T-helper 1 cell treated with Interleukin-12 subunit alpha and Interleukin-12 subunit beta and Interleukin-4 antibody, amounts not matched to agents 30 ng/mL and 1 ng/mL, for 36 hours (primary cell): ENCODE measurements around the gene TESK2. TPM values are rescaled to one million over a fixed set of nuclear protein-coding genes. Genes with fewer than 3 reads are reported as not detected.
"Not testable (repeated sequence)": the region's sequence is repeated elsewhere in the genome, so short reads cannot be mapped to it uniquely, and the experiment has no call there.

Experiments used
- intact Hi-C: fragments of 100-400 bp; cut with micrococcal nuclease; formaldehyde crosslinking; loops from one replicate; pipeline ENCODE4 v1.15.1; 2024
- total RNA-seq: library from RNA; stranded (reverse); gene quantifications from 2 replicates; pipeline ENCODE4 v1.2.3, GENCODE V29; 2022

Gene TESK2
- total RNA-seq, 1 donor from 2014 or later, result 2.8 TPM

DNA sequence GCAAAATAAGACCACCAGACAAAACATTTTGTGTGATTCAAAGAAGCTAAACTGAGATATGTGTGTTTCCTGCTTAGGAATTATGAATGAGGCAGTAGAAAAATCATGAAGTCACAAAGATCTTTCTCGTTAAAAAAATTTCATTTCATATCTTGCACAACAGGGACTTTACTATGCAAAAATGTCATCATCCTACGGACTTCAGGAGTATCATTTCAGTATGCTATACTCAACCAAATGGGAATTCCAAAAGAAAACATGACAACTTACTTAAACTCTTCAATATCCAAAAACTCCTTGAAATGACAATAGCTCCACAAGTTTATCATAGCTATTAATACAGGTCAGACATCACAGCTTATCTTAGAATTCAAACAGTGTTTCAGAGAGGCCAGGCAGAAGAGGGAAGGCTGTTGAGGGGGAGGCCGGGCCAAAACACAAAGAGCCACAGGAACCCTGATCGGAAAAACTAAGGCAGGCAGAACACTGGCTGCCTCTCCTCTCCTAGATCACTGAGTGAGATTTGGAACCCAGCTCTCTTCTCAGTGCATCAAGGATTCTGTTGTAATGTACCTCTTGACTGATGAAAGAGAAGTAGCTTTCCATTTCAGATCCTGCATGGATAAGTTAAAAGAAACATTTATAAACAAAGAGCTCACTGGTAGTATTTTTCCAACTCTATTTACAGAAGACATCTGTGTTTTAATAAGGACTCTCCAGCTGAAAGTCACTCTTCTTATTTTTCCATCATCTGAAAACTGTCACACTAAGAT, 66.9 kb downstream of the TESK2 start:
- intact Hi-C loops, result no loop called here

- intact Hi-C loops, result no loop called here
These were observed 69.0 kb downstream of the TESK2 start for GRCh38 chr1:45421935-45422334.

GRCh38 chr1:45414746-45415145, 76.2 kb downstream of the TESK2 start:
- intact Hi-C loops, result no loop called here

DNA sequence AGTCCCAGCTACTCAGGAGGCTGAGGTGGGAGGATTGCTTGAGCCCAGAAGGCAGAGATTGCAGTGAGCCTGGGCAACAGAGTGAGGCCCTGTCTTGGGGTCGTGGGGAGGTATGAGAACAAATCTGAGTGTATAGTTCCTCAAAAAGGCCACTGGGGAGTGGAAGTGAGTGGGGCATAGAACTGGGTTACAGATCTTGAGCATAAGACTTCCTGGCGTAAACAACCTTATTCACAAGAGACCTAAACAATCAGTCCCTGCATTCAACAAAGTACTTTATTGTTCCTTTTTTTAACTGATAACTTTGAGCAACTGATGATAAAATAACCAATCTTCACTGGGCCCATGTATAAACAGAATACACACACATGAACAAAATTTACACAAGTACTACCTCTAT, 78.1 kb downstream of the TESK2 start:
- intact Hi-C loops, result no loop called here

DNA sequence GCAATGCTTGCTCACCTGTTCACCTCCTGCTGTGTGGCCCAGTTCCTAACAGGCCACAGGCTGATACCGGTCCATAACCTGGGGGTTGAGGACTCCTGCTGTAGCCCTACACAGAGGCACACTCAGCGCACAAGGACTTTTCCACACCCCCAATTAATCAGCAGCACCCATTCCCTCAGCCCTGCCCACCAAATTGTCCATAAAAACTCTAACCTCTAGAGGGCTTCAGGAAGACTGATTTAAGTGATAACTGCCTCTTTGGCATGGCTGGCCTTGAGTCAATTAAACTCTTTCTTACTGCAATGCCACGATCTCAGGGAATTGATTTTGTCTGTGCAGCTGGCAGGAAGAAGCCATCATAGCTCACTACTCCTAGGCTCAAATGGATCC, 79.5 kb downstream of the TESK2 start:
- intact Hi-C loops, result no loop called here

DNA sequence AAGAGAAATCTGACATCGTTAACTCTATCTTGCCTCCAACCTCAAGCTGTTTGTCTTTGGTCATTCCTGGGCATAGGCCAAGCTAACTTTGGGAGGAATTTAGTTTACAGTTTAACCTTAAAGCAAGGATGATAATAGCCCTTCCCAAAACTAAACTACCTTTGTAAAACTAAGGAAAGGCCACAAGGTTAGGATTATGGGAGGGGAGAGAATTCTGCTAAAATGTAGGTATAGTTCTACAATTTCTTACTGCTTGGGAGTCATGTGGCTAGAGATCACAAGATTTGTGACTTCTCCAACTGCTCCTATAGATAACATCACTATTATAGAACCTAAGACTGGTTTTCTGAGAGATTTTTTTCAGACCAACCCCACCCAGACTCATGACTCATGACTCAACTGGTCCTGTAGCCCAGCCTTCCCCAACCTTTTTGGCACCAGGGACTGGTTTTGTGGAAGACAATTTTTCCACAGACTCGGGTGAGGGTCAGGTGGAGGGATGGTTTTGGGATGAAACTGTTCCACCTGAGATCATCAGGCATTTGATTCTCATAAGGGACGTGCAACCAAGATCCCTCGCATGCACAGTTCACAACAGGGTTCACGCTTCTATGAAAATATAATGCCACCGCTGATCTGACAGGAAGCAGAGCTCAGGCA, 80.0 kb downstream of the TESK2 start:
- intact Hi-C loops, result no loop called here

DNA sequence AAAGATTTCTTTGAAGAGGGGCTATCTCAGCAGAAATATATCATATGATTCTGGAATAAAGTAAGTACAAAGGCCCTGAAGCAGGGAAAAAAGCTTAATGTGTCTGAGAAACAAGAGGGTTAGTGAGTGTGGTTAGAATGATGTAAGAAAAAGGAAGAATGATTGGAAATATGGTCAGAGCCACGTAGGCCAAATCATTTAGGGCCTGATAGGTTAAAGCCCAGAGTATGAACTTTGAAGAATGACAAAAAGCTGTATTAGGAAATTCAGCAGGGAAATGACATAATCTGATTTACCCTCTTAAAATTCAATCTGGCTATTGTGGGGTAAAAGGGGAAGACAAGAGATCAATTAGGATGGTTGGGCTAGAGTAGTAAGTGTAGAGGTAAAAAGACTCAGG, 81.7 kb downstream of the TESK2 start:
- intact Hi-C loops, result no loop called here

DNA sequence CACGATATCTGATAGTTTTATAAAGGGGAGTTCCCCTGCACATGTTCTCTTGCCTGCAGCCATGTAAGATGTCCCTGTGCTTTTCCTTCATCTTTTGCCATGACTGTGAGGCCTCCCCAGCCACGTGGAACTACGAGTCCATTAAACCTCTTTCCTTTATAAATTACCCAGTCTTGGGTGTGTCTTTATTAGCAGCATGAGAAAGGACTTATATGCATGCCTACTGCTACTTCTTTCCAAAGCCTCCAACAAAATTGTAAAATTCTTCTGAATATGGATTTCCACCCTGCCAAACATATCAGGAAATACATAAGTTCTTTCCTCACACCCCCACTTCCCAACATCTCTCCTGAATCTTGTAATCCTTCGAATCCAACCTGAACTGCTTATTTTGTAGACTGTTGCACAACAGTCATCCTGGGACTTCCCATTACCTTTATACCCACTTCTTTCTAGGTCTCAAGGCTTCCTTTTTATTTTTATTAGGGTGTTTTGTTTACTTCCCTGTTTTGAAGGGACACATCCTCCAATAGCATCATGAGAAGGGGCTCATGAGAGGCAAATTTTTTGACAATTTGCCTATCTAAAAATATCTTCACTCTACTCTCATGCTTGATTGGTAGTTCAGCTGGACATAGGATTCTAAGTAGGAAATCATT, 83.2 kb downstream of the TESK2 start:
- intact Hi-C loops, result no loop called here

DNA sequence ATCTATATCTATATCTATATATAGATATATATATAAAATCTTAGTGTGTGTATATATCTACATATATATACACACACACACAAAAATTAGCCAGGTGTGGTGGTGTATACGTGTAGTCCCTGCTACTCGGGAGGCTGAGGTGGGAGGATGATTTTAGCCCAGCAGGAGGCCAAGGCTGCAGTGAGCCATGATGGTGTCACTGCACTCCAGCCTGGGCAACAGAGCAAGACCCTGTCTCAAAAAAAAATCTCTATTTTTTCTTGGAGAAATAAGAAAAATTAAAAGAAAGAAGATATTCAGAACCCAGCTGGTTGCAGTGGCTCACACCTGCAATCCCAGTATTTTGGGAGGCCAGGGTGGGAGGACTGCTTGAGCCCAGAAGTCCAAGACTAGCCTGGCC, 85.3 kb downstream of the TESK2 start:
- intact Hi-C loops, result no loop called here

DNA sequence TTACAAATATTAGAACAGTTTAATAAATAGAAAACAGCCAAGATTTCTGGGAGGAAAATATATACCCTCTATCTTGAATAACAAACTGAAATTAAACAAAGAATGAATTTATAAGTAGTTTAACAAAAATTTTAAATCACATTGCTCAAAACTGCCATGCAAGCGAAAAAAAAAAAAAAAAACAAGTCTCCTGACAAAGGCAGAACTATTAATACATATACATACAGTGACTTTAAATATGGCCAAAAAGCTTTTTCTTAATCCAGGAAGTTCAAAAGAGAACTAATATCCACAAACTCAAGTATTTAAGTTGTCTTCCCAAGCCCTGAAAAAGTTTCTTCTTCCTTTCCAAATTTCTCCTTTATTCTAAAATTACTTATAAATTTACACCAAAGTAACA, 87.2 kb downstream of the TESK2 start:
- intact Hi-C loops, result no loop called here

DNA sequence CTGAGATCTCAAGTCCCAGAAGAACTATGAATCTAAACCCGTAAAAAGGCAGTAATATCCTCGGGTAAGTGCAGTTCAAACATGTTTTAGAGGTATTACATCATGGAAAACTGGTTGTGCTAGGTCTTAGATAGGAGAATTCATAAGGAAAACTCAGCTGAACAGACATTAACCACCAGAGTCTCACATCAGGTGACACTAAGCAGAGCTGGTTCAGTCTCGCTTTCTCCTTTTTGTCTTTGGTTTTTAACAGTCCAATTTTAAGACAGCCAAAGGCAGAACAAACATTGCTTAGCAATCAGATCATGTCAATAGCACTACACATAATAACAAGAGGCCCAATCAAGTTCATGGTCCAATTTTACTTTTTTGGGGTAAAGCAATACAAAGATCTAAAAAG, 87.7 kb downstream of the TESK2 start:
- intact Hi-C loops, result no loop called here

GRCh38 chr1:45401524-45401923, 89.4 kb downstream of the TESK2 start:
- intact Hi-C loops, result no loop called here

DNA sequence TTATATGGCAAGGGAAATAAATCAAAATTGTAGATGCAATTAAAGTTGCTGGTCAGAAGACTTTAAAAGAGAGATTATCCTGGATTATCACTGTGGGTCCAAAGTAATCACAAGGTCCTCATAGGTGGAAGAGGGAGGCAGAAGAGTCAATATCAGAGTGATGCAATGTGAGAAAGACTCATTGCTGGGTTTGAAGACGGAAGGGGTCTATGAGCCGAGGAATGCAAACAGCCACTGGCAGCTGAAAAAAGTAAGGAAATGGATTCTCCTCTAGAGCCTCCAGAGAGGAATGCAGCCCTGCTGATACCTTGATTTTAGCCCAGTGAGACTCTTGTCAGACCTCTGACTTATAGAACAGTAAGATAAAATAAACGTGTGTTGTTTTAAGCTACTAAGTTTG, 90.9 kb downstream of the TESK2 start:
- intact Hi-C loops, result no loop called here

DNA sequence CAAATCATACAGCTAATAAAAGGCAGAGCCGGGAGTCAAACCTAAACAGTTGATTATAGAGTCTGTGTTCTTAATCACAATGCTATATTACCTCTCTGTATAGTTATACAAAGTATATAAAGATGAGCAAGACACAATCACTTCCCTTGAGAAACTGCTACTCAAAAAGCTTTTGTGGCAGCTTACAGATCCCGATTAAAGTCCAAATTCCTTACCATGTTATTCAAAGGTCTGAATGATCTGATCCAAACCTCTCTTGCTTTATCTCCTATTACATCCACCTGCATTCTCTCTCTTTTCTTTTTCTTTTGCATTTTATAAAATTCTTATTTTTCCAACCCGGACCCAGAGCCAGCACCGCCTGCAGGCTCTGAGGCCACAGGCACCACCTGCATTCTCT, 93.7 kb downstream of the TESK2 start:
- intact Hi-C loops, result no loop called here

GRCh38 chr1:45395582-45395981, 95.4 kb downstream of the TESK2 start:
- intact Hi-C loops, result no loop called here

- intact Hi-C loops, result no loop called here
These were observed 95.9 kb downstream of the TESK2 start for GRCh38 chr1:45395051-45395450.

DNA sequence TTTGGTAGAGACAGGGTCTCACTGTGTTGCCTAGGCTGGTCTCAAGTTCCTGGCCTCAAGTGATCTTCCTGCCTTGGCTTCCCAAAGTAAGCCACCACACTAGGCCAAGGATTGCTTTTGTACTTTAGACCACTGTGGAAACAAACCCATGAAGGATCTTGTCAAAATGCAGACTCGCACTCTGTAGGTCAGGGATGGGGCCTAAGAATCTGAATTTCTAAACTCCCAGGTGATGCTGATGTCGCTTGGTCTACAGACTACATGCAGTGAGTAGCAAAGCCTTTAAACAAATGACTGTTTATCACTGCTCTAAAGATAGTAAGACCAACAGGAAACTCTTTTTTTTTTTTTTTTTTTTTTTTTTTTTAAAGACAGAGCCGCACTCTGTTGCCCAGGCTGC, 96.6 kb downstream of the TESK2 start:
- intact Hi-C loops, result no loop called here

DNA sequence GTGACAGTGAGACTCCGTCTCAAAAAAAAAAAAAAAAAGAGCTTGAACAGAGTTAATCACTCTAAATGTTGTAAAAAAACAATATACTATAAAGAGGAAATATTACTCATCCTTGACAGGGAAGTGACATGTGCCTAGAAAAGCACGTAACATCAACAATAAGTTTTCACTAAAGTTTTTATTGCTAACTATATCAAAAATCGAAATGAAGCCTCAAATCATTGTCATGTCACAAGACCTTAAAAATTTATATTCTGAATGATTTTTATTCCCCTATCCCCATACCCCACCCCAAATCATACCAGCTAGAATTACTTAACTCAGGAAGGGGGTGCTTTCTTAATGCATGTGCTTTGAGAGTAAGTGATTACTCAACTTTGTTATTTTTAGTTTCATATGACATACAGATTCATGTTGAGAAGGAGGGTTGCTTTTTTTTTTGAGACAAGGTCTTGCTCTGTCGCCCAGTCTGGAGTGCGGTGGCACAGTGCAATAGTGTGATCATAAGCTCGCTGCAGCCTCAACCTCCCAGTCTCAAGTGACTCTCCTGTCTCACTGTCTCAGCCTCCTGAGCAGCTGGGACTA, 97.2 kb downstream of the TESK2 start:
- intact Hi-C loops, result no loop called here

DNA sequence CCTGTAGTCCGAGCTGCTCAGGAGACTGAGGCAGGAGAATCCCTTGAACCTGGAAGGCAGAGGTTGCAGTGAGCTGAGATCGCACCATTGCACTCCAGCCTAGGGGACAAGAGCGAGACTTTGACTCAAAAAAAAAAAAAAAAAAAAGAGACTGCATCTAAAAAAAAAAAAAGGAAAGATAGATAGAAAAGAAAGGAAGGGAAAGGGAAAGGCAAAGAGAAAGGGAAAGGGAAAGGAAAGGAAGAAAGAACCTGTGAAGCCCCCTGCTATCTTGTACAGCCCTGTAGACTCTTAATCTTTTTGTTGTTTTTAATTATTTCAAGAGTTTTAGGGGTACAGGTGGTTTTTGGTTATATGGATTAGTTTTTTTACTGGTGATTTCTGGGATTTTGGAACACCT, 104.7 kb downstream of the TESK2 start:
- intact Hi-C loops, result no loop called here

GRCh38 chr1:45385302-45385701, 105.7 kb downstream of the TESK2 start:
- intact Hi-C loops, result no loop called here

DNA sequence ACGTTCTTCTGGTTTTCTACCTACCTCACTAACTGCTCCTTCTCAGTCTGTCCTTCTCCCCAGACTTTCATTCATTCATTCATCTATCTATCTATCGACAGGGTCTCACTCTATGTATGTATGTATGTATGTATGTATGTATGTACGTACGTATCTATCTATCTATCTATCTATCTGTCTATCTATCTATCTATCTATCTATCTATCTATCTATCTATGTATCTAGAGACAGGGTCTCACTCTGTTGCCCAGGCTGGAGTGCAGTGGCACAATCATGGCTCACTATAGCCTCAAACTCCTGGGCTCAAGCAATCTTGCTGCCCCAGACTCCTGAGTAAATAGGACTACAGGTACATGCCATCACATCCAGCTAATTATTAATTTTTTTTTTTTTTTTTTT, 106.8 kb downstream of the TESK2 start:
- intact Hi-C loops, result not testable (repeated sequence)

GRCh38 chr1:45383191-45383590, 107.8 kb downstream of the TESK2 start:
- intact Hi-C loops, result no loop called here
